Omental fat pad (tissue), 4 donors: ENCODE measurements around the gene FAM222A. TPM values are rescaled to one million over a fixed set of nuclear protein-coding genes. Genes with fewer than 3 reads are reported as not detected.

ENCODE experiments used
- ATAC-seq: fragments of 150-250 bp; one replicate; pipeline ENCODE4 v1.9.1; 2016; ENCODE audit warnings: mild to moderate bottlenecking, moderate library complexity; ENCODE audit not compliant: low FRiP score
- DNase-seq: peaks from one replicate; pipeline ENCODE4 v3.0.0-alpha.2; 2019; ENCODE audit warnings: low spot score
- total RNA-seq, 4 donors: library from RNA; depleted of rRNA; stranded (reverse); fragments of >200 nt; gene quantifications; one replicate each; pipeline ENCODE4 v1.1.0, GENCODE V29; 2016
- TF ChIP-seq, protein P1 (sequence below), 3 donors: fragments of 450-650 bp; IDR thresholded peaks; one replicate each; pipeline ENCODE4 v1.5.1; 2016 to 2017; ENCODE audit warnings: antibody characterized with exemption in 3 of 3, mild to moderate bottlenecking in 3 of 3, moderate library complexity in 2 of 3

FAM222A gene
- total RNA-seq, 4 donors from 2014 or later, result 0.94 to 2.6 (median 2.3) TPM; not detected in 1

DNA sequence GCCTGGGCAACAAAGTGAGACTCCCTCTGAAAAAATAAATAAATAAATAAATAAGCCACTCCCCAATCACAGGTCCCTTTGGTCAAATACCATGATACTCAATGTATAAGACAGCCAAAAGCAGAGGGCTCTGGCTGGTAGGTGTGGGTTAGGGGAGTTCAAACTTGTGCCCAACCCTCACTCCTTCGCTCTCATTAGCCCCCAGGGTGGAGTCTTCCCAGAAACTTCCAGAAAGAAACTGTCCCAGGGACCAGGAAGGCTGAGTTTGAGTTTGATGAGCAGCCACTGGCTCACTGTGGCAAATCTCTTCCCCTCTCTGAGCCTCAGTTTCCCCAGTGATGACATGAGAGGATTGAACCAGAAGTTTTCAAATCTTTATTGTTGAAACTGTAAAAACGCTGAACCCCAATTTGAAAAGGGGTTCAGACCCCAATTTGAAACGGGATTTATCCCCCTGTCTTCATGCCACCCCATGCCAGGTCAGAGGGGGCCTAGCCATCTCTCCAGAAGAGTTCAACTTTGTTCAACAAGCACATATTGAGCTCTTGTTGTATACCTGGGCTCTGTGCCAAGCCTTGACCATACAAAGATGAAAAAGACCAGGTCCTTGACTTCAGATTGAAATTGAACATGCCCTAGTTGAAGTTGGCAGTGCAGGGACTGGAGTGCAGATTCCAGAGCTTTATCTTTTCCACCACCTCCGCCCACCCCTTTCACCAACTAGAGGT lies 9.1 kb upstream of the FAM222A start:
- ATAC-seq, result no peak
- TF ChIP-seq, protein P1, sequence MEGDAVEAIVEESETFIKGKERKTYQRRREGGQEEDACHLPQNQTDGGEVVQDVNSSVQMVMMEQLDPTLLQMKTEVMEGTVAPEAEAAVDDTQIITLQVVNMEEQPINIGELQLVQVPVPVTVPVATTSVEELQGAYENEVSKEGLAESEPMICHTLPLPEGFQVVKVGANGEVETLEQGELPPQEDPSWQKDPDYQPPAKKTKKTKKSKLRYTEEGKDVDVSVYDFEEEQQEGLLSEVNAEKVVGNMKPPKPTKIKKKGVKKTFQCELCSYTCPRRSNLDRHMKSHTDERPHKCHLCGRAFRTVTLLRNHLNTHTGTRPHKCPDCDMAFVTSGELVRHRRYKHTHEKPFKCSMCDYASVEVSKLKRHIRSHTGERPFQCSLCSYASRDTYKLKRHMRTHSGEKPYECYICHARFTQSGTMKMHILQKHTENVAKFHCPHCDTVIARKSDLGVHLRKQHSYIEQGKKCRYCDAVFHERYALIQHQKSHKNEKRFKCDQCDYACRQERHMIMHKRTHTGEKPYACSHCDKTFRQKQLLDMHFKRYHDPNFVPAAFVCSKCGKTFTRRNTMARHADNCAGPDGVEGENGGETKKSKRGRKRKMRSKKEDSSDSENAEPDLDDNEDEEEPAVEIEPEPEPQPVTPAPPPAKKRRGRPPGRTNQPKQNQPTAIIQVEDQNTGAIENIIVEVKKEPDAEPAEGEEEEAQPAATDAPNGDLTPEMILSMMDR (IDR thresholded peaks at IDR 0.05), result no peak
- DNase-seq, result no peak

DNA sequence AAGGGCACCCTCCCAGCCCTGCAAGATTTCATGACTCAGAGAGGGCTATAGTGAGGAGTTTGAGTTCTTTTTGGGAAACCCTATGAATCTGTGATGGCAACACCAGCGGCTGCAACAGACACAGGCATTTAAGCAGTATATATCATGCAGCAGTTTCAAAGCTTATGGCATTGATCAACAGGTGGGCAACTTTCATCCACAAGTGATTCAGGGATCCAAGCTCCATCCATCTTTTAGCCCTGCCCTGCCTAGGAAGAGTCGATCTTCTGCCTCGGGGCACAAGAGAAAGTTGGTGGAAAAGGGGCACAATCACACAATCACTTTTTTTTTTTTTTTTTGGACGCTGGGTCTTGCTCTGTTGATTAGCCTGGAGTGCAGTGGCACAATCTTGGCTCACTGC lies 8.3 kb upstream of the FAM222A start:
- ATAC-seq (no peak), DNase-seq (no peak)

DNA sequence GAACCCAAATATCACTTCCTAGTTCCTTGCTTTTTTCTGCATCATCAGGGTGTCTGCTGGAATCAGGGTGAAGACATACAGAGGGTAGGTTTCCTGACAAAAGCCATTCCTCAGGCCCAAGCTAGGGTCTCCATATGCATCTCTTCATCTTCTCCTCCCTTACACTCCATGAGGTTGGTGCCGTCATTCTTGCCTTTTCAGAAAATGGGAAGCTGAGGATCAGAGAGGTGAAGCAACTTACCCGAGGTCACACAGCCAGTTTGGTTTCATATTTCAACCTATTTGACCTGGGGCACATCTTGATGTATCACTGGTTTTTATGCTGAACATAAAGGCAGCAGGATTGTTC lies 7.3 kb upstream of the FAM222A start:
- DNase-seq (no peak), ATAC-seq (no peak)
- TF ChIP-seq, protein P1 (IDR thresholded peaks at IDR 0.05), result no peak

More for the DNA sequence above, 8.3 kb upstream of the FAM222A start:
- TF ChIP-seq, protein P1 (IDR thresholded peaks at IDR 0.05), result no peak

DNA sequence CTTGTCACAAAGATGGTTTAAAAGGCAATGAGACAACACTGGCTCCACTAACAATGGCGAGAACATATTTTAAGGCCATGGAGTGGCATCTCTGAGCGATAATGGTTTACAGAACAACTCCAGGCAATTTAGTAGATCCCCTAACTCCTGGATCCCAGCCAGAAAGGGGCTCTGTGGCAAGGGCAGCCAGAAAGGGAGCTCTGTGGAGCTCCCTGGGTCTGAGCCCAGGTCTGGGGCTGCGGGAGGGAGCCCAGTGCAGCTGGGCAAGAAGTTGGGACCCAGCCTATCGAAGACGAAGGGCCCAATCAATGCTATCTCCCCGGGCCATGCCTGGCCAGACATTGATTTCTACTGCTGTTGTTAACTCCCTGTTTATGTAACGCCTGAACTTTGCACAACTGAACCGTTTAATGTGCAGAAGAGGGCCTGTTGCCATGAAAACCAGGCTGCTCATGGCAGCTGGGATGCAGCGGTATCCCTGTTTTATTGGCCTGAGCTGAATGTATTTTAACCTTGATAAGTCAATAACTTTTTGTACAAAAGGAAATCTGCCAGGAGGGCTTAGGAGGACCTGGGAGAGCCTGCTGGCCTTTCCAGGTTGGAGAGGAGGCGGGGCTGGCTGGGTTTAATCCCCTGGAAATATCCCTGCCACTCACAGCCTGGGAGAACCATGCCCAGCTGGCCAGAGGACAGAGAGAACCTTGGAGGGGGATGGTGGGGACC lies 6.7 kb upstream of the FAM222A start:
- TF ChIP-seq, protein P1 (IDR thresholded peaks at IDR 0.05), result no peak
- no peak for ATAC-seq
- no peak for DNase-seq

DNA sequence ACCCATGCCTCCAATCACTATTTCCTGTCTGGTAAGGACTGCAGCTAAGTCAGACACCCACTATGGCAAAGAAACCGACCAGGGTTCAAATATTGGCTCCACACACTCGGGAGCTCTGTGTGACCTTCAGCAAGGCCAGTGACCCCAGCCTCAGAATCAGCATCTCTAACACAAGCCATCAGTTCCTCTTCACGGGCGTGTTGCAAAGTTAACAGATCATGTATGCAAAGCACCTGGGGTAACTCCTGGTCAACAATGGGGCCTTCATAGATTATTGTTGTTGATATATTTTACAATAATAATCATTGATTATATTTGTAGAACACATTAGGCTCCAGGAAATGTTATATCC lies 6.2 kb upstream of the FAM222A start:
- TF ChIP-seq, protein P1 (IDR thresholded peaks at IDR 0.05), result no peak
- no peak for ATAC-seq
- no peak for DNase-seq

DNA sequence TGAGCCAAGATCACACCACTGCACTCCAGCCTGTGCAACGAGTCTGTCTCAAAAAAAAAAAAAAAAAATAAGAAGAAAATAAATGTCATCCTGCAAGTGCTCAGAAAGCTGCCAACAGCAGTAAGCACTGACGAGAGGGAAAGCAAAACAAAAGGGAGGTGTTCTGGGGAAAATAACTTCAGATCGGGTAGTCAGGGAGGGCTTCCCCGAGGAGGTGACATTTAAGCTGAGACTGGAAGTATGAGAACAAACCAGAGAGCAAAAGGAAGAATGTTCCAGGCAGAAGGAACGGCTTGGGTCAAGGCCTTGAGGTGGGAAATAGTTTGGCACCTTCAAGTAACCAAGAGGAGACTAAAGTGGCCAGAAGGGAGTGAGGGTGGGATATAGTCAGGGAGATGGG lies 4.7 kb upstream of the FAM222A start:
- no peak for ATAC-seq
- TF ChIP-seq, protein P1 (IDR thresholded peaks at IDR 0.05), result no peak
- DNase-seq, result no peak
